22Rv1 (cell line): ENCODE data around the gene ATP6V0C.

ENCODE experiments used
- H3K27ac ChIP-seq: fragments of 450-650 bp; 2 replicates; pipeline ENCODE4 v1.5.1; 2017
- ZFX ChIP-seq: fragments of 450-650 bp; IDR thresholded peaks from 2 replicates; pipeline ENCODE4 v1.6.1; 2017; ENCODE audit warnings: antibody characterized with exemption, borderline replicate concordance
- TF ChIP-seq, protein P1 (sequence below): fragments of 450-650 bp; IDR thresholded peaks from 2 replicates; pipeline ENCODE4 v1.5.1; 2017; ENCODE audit warnings: mild to moderate bottlenecking

The ATP6V0C gene

DNA sequence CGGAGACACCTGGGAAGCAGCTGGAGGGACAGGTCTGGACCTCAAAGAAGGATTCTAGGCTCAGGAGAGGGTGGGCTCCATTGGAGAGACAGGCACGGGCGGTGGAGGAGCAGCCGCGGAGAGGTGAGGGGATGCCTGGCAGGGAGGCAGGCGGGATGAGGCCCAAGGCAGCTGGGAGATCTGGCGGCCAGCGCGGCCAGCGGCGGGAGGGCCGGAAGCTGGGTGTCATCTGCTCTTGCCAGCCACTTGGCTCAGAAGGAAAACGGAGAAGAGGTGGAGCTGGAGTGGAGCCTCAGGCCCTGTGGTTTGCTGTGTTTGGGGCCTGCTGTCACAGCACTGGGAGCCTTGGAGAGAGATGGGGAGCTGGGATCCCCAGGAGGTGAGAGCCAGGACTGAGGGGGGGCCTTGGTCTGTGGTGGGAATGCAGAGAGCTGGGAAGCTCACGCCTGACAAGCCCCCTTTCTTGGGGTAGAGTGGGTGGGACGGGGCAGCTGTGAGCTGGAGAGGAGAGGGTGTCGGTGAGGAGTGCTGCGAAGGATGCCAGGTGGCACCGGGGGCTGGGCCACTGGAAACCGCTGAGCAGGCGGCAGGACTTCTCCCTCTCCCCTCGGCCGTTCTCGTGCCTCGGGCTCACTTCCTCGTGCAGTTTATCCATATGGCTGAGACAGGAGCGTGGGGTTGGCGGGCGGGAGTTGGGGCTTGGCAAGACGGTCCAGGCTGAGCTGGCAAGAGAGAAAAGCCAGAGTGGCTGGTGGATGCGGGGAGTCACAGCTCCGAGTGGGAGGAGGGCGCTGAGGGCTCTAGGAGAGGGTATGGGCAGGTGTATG, 30.8 kb upstream of the ATP6V0C start:
- TF ChIP-seq ZFX: no peak
- TF ChIP-seq, protein P1, sequence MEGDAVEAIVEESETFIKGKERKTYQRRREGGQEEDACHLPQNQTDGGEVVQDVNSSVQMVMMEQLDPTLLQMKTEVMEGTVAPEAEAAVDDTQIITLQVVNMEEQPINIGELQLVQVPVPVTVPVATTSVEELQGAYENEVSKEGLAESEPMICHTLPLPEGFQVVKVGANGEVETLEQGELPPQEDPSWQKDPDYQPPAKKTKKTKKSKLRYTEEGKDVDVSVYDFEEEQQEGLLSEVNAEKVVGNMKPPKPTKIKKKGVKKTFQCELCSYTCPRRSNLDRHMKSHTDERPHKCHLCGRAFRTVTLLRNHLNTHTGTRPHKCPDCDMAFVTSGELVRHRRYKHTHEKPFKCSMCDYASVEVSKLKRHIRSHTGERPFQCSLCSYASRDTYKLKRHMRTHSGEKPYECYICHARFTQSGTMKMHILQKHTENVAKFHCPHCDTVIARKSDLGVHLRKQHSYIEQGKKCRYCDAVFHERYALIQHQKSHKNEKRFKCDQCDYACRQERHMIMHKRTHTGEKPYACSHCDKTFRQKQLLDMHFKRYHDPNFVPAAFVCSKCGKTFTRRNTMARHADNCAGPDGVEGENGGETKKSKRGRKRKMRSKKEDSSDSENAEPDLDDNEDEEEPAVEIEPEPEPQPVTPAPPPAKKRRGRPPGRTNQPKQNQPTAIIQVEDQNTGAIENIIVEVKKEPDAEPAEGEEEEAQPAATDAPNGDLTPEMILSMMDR: no peak
- H3K27ac ChIP-seq: no peak overlapping the region

DNA sequence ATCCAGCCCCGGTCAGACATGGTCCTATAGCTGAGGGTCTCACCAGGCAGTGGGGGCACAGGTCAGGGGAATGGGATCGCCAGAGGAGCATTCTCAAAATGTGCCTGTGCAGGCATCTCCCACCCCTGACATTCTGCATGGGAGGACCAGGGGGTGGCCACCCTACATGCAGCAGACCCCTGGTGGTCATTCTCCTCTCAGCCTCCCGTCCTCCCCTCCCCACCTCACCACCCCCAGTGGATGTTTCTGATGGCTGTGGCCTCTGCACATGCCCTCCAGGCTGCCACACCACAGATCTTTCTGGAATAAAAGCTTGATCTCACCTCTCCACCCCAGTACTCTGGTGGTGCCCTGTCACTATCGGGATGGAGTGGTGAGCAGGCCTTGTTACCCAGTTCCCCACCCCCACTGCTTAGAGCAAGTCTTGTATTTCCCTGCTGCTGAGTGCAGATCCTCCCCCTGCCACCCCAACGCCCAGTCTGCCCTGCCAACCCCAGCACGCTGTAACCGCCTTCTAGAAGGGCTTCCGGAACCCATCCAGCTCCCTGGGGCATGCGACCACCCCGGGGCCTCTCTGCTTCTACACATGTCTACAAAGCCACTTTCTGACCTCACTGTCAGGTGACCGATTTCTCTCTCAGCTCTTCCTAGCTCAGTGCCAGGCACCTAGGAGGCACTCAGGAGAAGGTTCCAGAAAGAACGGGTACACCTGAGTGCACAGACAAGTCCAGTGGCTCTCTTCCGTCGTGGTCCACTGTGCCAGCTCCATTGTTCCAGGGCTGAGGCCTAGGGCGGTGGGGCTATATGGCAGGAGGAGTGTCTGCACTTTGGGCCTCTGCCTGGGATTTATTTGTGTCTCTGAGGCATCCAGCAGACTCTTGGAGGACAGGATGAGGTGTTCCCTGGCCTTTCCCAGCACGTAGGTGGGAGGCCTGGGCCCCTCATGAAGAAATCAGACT, 29.5 kb upstream of the ATP6V0C start:
- H3K27ac ChIP-seq: no peak overlapping the region
- TF ChIP-seq ZFX: no peak
- TF ChIP-seq, protein P1: no peak

DNA sequence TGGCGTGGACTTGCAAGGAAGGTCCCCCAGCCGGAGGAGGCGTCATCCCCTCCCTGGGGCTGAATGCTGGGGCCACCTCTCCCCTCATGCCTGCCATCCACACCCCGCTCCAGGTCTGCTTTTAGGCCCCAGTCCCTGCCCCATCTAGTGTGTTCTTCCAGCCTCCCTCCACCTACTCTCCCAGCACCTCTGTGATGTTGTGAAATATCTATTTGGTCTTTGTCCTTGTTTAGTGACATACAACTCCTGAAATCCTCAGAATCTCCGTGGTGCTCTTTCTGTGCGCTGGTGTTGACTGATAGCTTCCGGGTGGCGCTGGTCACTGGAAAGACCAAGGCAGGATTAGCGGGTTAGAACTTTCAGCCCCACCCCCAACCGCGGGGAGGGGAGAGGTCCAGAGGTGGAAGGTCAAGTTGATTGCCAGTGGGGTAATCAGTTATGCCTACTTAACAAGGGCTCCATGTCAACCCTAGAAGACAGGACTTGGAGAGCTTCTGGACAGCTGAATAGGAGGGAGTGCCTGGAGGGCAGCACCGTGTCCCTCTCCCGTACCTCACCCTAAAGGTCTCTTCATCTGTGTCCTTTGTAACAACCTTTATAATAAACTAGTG, 28.7 kb upstream of the ATP6V0C start:
- no peak overlapping the region for H3K27ac ChIP-seq
- no peak for TF ChIP-seq ZFX
- TF ChIP-seq, protein P1: no peak

DNA sequence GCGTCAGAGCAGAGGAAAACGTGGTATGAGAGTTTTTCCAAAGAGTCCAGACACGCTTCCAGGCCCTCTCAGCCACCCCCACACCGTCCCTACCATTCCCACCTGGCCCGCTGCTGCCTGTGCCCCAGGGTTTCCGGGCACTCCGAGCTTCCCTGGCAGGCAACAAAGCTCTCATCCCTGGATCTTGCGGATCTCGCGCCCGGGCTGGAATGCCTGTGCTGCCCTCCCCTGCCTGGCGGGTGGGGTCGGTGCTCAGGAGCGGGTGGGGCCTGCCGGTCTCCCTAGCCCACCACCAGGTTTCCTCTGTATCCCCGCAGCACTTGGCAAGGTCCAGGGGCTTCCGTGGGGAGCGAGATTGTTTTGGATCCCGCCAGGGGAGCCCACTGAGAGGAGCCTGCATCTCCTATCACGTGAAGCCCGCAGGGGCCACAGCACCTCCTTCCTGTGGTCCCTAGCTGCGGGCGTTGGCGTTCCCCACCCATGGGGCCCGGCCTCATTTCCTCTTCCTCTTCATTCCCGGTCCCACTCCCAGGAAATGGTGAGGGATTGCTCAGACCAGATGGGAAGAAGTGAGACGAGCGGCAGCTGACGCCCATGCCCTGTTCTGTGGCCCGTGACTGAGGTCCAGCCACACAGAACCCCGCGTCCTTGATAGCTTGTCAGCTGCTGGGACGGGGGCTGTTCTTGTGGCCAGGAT, 27.8 kb upstream of the ATP6V0C start:
- no peak for TF ChIP-seq ZFX
- TF ChIP-seq, protein P1: no peak
- H3K27ac ChIP-seq: no peak overlapping the region

DNA sequence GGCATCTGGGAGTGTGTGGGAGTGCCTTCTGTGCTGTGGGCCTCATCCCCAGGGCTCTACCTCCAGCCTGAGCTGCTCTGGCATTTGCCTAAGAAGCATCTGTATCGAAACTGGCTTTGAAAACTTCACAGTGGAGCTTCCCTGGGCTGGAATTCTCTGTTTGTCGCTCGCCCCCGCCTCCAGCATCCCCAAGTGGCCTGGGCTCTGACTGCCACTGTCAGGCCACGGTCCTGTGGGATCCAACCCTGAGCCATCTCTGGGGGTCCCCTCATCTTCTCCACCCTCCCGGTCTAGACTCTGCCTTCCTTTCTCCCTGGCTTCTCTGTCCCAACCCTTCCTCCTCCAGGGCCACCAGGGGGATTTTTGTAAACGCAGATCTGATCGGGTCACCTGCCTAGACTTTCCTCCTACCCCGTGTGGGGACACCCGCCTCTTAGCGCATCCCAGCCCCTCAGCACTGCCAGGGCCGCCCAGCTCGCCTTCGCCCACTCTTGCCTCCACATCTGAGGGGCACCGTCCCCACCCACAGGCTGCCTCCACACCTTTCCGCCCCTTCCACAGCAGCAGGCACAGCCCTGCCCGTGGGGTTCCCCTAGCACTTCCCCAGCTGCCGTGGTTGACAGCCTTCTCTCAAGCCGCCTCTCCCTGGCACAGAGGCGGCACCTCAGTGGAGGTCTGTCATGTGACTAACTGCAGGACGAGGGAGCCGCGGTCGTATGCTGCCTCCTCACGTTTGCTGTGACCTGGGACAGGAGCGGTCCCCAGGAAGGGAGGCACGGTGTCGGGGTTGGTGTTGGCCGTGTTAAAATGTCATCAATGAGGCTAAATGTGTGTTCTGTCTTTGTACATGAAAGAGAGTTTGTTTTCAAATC, 26.9 kb upstream of the ATP6V0C start:
- TF ChIP-seq, protein P1: no peak
- TF ChIP-seq ZFX: no peak
- H3K27ac ChIP-seq: no peak overlapping the region

DNA sequence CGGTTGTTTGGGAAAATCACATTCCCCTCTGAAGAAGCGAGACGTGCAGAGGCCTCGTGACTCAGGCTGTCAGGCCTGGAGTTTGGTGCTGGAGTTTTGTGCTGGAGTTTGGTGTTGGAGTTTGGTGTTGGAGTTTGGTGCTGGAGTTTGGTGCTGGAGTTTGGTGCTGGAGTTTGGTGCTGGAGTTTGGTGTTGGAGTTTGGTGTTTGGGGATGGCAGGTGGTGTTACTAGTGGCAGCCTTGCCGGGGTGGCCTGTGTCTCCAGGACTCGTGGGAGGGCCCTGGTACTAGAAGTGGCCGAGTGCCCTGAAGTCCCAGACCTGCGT, 26.3 kb upstream of the ATP6V0C start:
- no peak overlapping the region for H3K27ac ChIP-seq
- no peak for TF ChIP-seq ZFX
- TF ChIP-seq, protein P1: no peak
